GM12878 (cell line): ENCODE results near the gene ASPM. TPM values are rescaled to one million over a fixed set of nuclear protein-coding genes. Genes with fewer than 3 reads are reported as not detected.
A peak's percentile ranks its signal among the peaks of the same experiment; 100 is the strongest.

ENCODE experiments used
- ATAC-seq: fragments of 200-7000 bp; cut with Tn5 transposase; 3 replicates; pipeline ENCODE4 v1.9.1; 2020; ENCODE audit warnings: mild to moderate bottlenecking, moderate library complexity
- BruUV-seq: library from RNA; stranded (reverse); fragments of 400-500 nt; replicated peaks from 2 replicates; lab custom pipeline; 2021; lab: Mats Ljungman, UMichigan
- CTCF ChIA-PET: fragments of 300-600 bp; sonication (Branson Sonifier 250); formaldehyde crosslinking; extraction: SDS; loops from one replicate; lab custom pipeline; 2021; ENCODE audit warnings: inconsistent platforms; lab: Yijun Ruan, JAX
- POLR2A ChIA-PET: fragments of 350-600 bp; formaldehyde crosslinking; extraction: SDS; loops from one replicate; lab custom pipeline; 2021; ENCODE audit warnings: inconsistent platforms; lab: Charles Lee
- RAD21 ChIA-PET: fragments of 300-600 bp; sonication (Branson Sonifier 250); formaldehyde crosslinking; loops from one replicate; lab custom pipeline; 2023; ENCODE audit warnings: antibody characterized with exemption; ENCODE audit not compliant: unreplicated experiment; lab: Charles Lee
- SMC1A ChIA-PET: fragments of 300-600 bp; sonication (Branson Sonifier 250); formaldehyde crosslinking; loops from one replicate; lab custom pipeline; 2023; ENCODE audit not compliant: unreplicated experiment, uncharacterized antibody; lab: Charles Lee
- DNase-seq: peaks from one replicate; pipeline ENCODE4 v3.0.0-alpha.2; 2011; ENCODE audit warnings: low read depth, low spot score
- FAIRE-seq: peaks from 3 replicates; lab custom pipeline; 2011; peaks lifted over from hg19 to GRCh38; lab: Jason Lieb, UNC
- H2AFZ ChIP-seq: 2 replicates; pipeline ENCODE4 v1.6.0; 2011; ENCODE audit warnings: low read depth, low read length, control low read depth; ENCODE audit not compliant: control insufficient read depth
- H3K27ac ChIP-seq: 2 replicates; pipeline ENCODE4 v1.5.1; 2011; ENCODE audit warnings: control low read depth; ENCODE audit not compliant: control insufficient read depth, insufficient read depth
- H3K27me3 ChIP-seq, 2 experiments: replicated peaks in 1 of 2; 2 replicates each; pipeline versions ENCODE4 v1.6.0 to v1.6.1; 2011; ENCODE audit warnings: low read length in 1 of 2; ENCODE audit not compliant: control insufficient read depth in 2 of 2, insufficient read depth in 2 of 2
- H3K36me3 ChIP-seq, 2 experiments: 2 replicates each; pipeline ENCODE4 v1.5.1; 2011; ENCODE audit warnings: low read length in 1 of 2; ENCODE audit not compliant: control insufficient read depth in 2 of 2, insufficient read depth in 2 of 2
- H3K4me1 ChIP-seq: 2 replicates; pipeline ENCODE4 v1.6.1; 2011; ENCODE audit warnings: mild to moderate bottlenecking, low read length, moderate library complexity, mixed read lengths; ENCODE audit not compliant: control insufficient read depth, insufficient read depth
- H3K4me2 ChIP-seq: 2 replicates; pipeline ENCODE4 v1.6.0; 2011; ENCODE audit warnings: control low read depth; ENCODE audit not compliant: control insufficient read depth, insufficient read depth
- H3K4me3 ChIP-seq: fragments of 200-600 bp; sonication (generic); 2 replicates; pipeline ENCODE4 v1.5.1; 2016
- H3K79me2 ChIP-seq: 2 replicates; pipeline ENCODE4 v1.6.0; 2011; ENCODE audit warnings: low read length; ENCODE audit not compliant: control insufficient read depth, insufficient read depth
- H3K9ac ChIP-seq: 2 replicates; pipeline ENCODE4 v1.8.0; 2011; ENCODE audit warnings: low read length, control low read depth, mixed read lengths; ENCODE audit not compliant: control insufficient read depth, insufficient read depth
- H3K9me3 ChIP-seq: replicated peaks from 3 replicates; pipeline ENCODE4 v1.5.1; 2011; ENCODE audit warnings: mild to moderate bottlenecking, low read length; ENCODE audit not compliant: control insufficient read depth, insufficient read depth
- H4K20me1 ChIP-seq: 2 replicates; pipeline ENCODE4 v1.6.0; 2011; ENCODE audit not compliant: control insufficient read depth, insufficient read depth
- BACH1 ChIP-seq: fragments of 450-650 bp; IDR thresholded peaks from 2 replicates; pipeline ENCODE4 v1.6.1; 2017; ENCODE audit warnings: mild to moderate bottlenecking, borderline replicate concordance
- CHD1 ChIP-seq: IDR thresholded peaks from 2 replicates; pipeline ENCODE4 v1.6.1; 2012; ENCODE audit warnings: low read depth, low read length, improper control_type of control experiment
- HDGF ChIP-seq: fragments of 450-650 bp; IDR thresholded peaks from 2 replicates; pipeline ENCODE4 v1.6.1; 2016; ENCODE audit warnings: antibody characterized with exemption
- NFXL1 ChIP-seq: fragments of 450-650 bp; IDR thresholded peaks from 2 replicates; pipeline ENCODE4 v1.6.1; 2017; ENCODE audit warnings: antibody characterized with exemption, mild to moderate bottlenecking, borderline replicate concordance
- SIN3A ChIP-seq: IDR thresholded peaks from 2 replicates; pipeline ENCODE4 v1.6.1; 2012; ENCODE audit warnings: low read depth, low read length, improper control_type of control experiment
- SPI1 ChIP-seq: IDR thresholded peaks from 2 replicates; pipeline ENCODE4 v1.6.1; 2011; ENCODE audit warnings: low read depth, mild to moderate bottlenecking, low read length, moderate library complexity, borderline replicate concordance; ENCODE audit not compliant: insufficient read depth
- TCF3 ChIP-seq: IDR thresholded peaks from 2 replicates; pipeline ENCODE4 v1.6.1; 2012; ENCODE audit warnings: low read depth, mild to moderate bottlenecking, low read length, borderline replicate concordance; ENCODE audit not compliant: insufficient read depth
- ZBED1 ChIP-seq: IDR thresholded peaks from 2 replicates; pipeline ENCODE4 v1.6.1; 2016; ENCODE audit warnings: borderline replicate concordance
- in situ Hi-C: fragments of 300-500 bp; cut with MboI; formaldehyde crosslinking; loops from 9 replicates; pipeline ENCODE4 v1.14.3; 2018; ENCODE audit warnings: mixed read lengths
- intact Hi-C: fragments of 100-400 bp; cut with micrococcal nuclease; formaldehyde crosslinking; loops from one replicate; pipeline ENCODE4 v1.14.2; 2022; ENCODE audit not compliant: unreplicated experiment
- polyA plus RNA-seq, 11 experiments: library from polyadenylated mRNA; depleted of rRNA in 4 of 11; unstranded in 6 of 11; stranded (reverse) in 5 of 11; fragments of >200 nt; fragmentation: Nextera tagmentation in 4 of 11; fragmentation: Illumina TruSeq in 1 of 11; extraction: Ambion mirVana in 4 of 11; extraction: Trizol in 1 of 11; gene quantifications; 1 replicate in 1 of 11; 2 replicates in 10 of 11; pipeline versions ENCODE4 v1.2.1 to v1.2.3, GENCODE V29; 2011 to 2016; ENCODE audit warnings: inconsistent platforms in 2 of 11, missing spikeins in 2 of 11, low read depth in 1 of 11
- total RNA-seq, 4 experiments: library from RNA; depleted of rRNA in 3 of 4; stranded (reverse); fragments of >200 nt in 3 of 4; fragmentation: Illumina TruSeq in 1 of 4; extraction: Trizol in 1 of 4; gene quantifications; 2 replicates each; pipeline versions ENCODE4 v1.2.1 to v1.2.3, GENCODE V29; 2013 to 2021

Gene ASPM
- total and polyA plus RNA-seq, 10 of the 15 experiments (the other 5 are each of a cell fraction or from before 2014, with no cell fraction given) = 16.2 to 54.9 (median 26.4) TPM

GRCh38 chr1:197092491-197093023 lies 53.9 kb downstream of the ASPM start (continued):
- TF ChIP-seq NFXL1 (no peak), TCF3 (no peak), BACH1 (no peak), HDGF (no peak), SPI1 (0 out of 2 replicates have a peak, but pooled peaks have one; percentile 7)
- TF ChIP-seq, all 136 proteins: peak for 3

GRCh38 chr1:197083474-197083873 lies 63.0 kb downstream of the ASPM start:
- no peaks in the 10 kb centered on the region for H3K27me3 ChIP-seq
- TF ChIP-seq CHD1 (no peak), SIN3A (no peak), ZBED1 (no peak)
- ATAC-seq (no peak), FAIRE-seq (no peak), DNase-seq (no peak)
- H3K79me2 ChIP-seq = no peaks in the 10 kb centered on the region
- ChIA-PET RAD21 (no interaction called here), POLR2A (no interaction called here), SMC1A (interaction anchor here (1.5 kb wide), 1 partner anchor 12 kb away, joined by 5 read pairs; no protein-coding TSS in a partner anchor), CTCF (no interaction called here)
- no peak overlapping the region for H3K4me3 ChIP-seq
- no peak overlapping the region for H3K4me2 ChIP-seq
- no TSS peak for BruUV-seq
- peaks cover 8 to 10% of the 10 kb centered on the region in 2 experiments for H3K36me3 ChIP-seq
- H3K9me3 ChIP-seq = peaks cover 6% of the 10 kb centered on the region; the same call in 2 of the 3 replicates
- H3K4me1 ChIP-seq = no peaks in the 10 kb centered on the region
- in situ Hi-C loops = no loop called here
- H3K9ac ChIP-seq = no peak overlapping the region
- no peaks in the 10 kb centered on the region for H4K20me1 ChIP-seq
- H2AFZ ChIP-seq = no peak overlapping the region
- H3K27ac ChIP-seq = no peak overlapping the region
- intact Hi-C loops = no loop called here
